Fibroblast of lung (primary cell): ENCODE measurements around the gene HAUS7. TPM values are rescaled to one million over a fixed set of nuclear protein-coding genes. Genes with fewer than 3 reads are reported as not detected.

Source experiments
- DNase-seq, 2 donors: peaks; one replicate each; pipeline versions ENCODE4 v3.0.0 to v3.0.0-alpha.2; 2010; ENCODE audit warnings: low read depth in 2 of 2
- H2AFZ ChIP-seq: 2 replicates; pipeline ENCODE4 v1.5.1; 2012; ENCODE audit warnings: low read length, control low read depth, inconsistent platforms
- H3K27ac ChIP-seq: 2 replicates; pipeline ENCODE4 v1.5.1; 2011; ENCODE audit warnings: low read length, control low read depth; ENCODE audit not compliant: insufficient read depth
- H3K27me3 ChIP-seq: 2 replicates; pipeline ENCODE4 v1.5.1; 2011; ENCODE audit warnings: mild to moderate bottlenecking, low read length; ENCODE audit not compliant: control insufficient read depth, insufficient read depth
- H3K36me3 ChIP-seq: 2 replicates; pipeline ENCODE4 v1.5.1; 2011; ENCODE audit warnings: low read length; ENCODE audit not compliant: control insufficient read depth, insufficient read depth
- H3K4me1 ChIP-seq: 2 replicates; pipeline ENCODE4 v1.5.1; 2011; ENCODE audit warnings: low read length; ENCODE audit not compliant: control insufficient read depth, insufficient read depth; ENCODE audit errors: extremely low read depth
- H3K4me2 ChIP-seq: 2 replicates; pipeline ENCODE4 v1.5.1; 2011; ENCODE audit warnings: low read length, control low read depth; ENCODE audit not compliant: insufficient read depth; ENCODE audit errors: extremely low read depth
- H3K4me3 ChIP-seq, 4 experiments: fragments of 200-600 bp in 1 of 4; sonication (generic) in 1 of 4; replicated peaks in 1 of 4; 2 replicates each; pipeline ENCODE4 v1.5.1; 2011 to 2016; ENCODE audit warnings: low read length in 4 of 4, low read depth in 3 of 4, mild to moderate bottlenecking in 3 of 4, control low read depth in 2 of 4, inconsistent platforms in 1 of 4, mixed read lengths in 1 of 4; ENCODE audit not compliant: insufficient read depth in 1 of 4; ENCODE audit errors: control extremely low read depth in 1 of 4
- H3K79me2 ChIP-seq: 2 replicates; pipeline ENCODE4 v1.5.1; 2012; ENCODE audit warnings: mild to moderate bottlenecking, low read length, inconsistent platforms; ENCODE audit not compliant: control insufficient read depth, insufficient read depth
- H3K9ac ChIP-seq: 2 replicates; pipeline ENCODE4 v1.5.1; 2011; ENCODE audit warnings: mild to moderate bottlenecking, low read length, control low read depth; ENCODE audit not compliant: insufficient read depth
- H3K9me3 ChIP-seq: 2 replicates; pipeline ENCODE4 v1.5.1; 2012; ENCODE audit warnings: low read depth, low read length; ENCODE audit not compliant: control insufficient read depth, insufficient read depth
- H4K20me1 ChIP-seq: 2 replicates; pipeline ENCODE4 v1.5.1; 2011; ENCODE audit warnings: low read length; ENCODE audit not compliant: control insufficient read depth, insufficient read depth; ENCODE audit errors: extremely low read depth
- EZH2 ChIP-seq: IDR thresholded peaks from 2 replicates; pipeline ENCODE4 v1.5.1; 2012; ENCODE audit warnings: low read length, control low read depth, mild to moderate bottlenecking; ENCODE audit errors: missing control alignments
- polyA plus RNA-seq, 2 donors: library from polyadenylated mRNA; depleted of rRNA in 1 of 2; stranded (reverse) in 1 of 2; unstranded in 1 of 2; fragments of >200 nt; gene quantifications; 2 replicates each; pipeline ENCODE4 v1.2.1, GENCODE V29; 2011 to 2012; ENCODE audit warnings: missing spikeins in 1 of 2
- total RNA-seq: library from RNA; depleted of rRNA; stranded (reverse); fragments of >200 nt; gene quantifications from 2 replicates; pipeline ENCODE4 v1.2.1, GENCODE V29; 2014
- TF ChIP-seq, protein P1 (sequence below), 2 donors: IDR thresholded peaks in 1 of 2; conservative IDR thresholded peaks in 1 of 2; 1 replicate in 1 of 2; 2 replicates in 1 of 2; pipeline ENCODE4 v1.5.1; 2011 to 2012; ENCODE audit warnings: low read length in 2 of 2, control low read depth in 1 of 2, inconsistent platforms in 1 of 2, low read depth in 1 of 2, mild to moderate bottlenecking in 1 of 2

The HAUS7 gene
- total and polyA plus RNA-seq, 2 donors (not counting 1 experiment from before 2014, with no cell fraction given): 7.3 to 10.4 TPM

DNA sequence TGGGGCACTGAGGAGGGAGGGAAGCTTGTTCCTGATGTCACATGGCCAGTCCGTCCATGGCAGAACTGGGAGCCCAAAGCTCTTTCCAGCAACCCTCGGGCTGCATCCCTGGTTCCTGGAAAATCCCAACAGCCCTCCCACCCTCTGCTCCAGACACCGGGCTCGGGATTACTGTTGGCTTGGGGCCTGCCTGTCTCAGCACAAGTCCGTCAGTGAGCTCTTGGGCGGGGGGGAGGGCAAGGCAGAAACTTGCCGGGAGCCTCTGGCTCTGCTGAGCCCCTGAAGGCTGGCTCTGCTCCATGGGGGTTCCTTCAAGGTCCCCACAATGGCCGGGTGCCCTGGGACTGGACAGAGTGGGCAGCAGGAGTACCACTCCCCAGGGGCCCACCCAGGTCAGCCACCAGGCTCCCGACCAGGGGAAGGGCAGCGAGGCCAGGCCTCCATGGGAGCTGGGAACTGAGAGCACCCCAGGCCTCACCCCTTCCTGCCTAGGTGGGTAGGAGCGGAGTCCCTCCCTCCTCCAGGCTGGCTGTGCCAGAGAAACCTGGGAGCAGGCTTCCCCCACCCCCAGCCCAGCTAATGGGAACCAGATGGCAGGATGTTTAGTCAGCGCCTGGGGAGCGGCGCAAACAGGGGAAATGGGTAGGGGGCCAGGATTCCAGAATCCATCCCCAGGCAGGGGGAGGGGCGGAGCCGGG, 6.4 kb upstream of the HAUS7 start:
- Histone ChIP-seq H3K4me2 (no peak overlapping the region), H3K4me1 (peaks cover 19% of the 10 kb centered on the region)
- peak; percentile 30 to 79 for DNase-seq

DNA sequence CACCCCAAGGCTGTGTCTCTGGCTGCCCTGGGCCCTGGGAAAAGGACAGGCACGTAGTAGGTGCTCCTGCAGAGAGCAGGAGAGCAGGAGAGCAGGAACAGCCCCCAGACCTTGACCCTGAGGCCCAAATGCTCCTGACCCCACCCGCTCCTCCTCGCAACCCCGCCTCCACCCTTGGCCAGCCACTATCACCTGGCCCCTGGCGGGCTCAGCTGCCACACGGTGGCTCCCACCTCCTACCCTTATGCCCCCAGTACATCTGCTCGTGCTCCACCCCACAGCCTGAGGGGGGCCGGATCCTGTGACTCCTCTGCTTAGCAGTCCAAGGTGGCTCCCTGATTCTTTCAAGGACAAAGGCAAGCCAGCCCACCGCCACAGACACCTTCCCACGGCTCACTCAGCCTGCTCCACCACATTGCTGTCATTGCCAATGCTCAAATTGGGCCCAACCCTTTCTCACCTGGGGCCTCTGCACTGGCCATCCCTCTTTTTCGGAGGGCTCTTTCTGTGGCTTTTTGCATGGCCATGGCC, 5.4 kb upstream of the HAUS7 start:
- no peak for TF ChIP-seq EZH2
- TF ChIP-seq, protein P1, sequence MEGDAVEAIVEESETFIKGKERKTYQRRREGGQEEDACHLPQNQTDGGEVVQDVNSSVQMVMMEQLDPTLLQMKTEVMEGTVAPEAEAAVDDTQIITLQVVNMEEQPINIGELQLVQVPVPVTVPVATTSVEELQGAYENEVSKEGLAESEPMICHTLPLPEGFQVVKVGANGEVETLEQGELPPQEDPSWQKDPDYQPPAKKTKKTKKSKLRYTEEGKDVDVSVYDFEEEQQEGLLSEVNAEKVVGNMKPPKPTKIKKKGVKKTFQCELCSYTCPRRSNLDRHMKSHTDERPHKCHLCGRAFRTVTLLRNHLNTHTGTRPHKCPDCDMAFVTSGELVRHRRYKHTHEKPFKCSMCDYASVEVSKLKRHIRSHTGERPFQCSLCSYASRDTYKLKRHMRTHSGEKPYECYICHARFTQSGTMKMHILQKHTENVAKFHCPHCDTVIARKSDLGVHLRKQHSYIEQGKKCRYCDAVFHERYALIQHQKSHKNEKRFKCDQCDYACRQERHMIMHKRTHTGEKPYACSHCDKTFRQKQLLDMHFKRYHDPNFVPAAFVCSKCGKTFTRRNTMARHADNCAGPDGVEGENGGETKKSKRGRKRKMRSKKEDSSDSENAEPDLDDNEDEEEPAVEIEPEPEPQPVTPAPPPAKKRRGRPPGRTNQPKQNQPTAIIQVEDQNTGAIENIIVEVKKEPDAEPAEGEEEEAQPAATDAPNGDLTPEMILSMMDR (conservative IDR thresholded peaks at IDR 0.05 in 1 of 2, IDR thresholded peaks at IDR 0.05 in 1 of 2; ENCODE audit: low read depth in 1 of 2, low read length in 2 of 2): no peak
- Histone ChIP-seq H3K4me3 (no peak overlapping the region), H2AFZ (no peak overlapping the region), H3K79me2 (no peaks in the 10 kb centered on the region), H3K9me3 (no peaks in the 10 kb centered on the region), H3K36me3 (no peaks in the 10 kb centered on the region), H3K4me2 (no peak overlapping the region), H3K9ac (no peak overlapping the region), H4K20me1 (no peaks in the 10 kb centered on the region), H3K27me3 (no peaks in the 10 kb centered on the region), H3K27ac (no peak overlapping the region), H3K4me1 (peaks cover 19% of the 10 kb centered on the region)
- DNase-seq: no peak

More for the DNA sequence above, 6.4 kb upstream of the HAUS7 start:
- Histone ChIP-seq H3K9me3 (no peaks in the 10 kb centered on the region), H4K20me1 (no peaks in the 10 kb centered on the region), H3K4me3 (no peak overlapping the region), H3K9ac (no peak overlapping the region), H3K27me3 (no peaks in the 10 kb centered on the region), H3K36me3 (no peaks in the 10 kb centered on the region), H3K79me2 (no peaks in the 10 kb centered on the region), H3K27ac (peak overlapping the region; percentile 17), H2AFZ (no peak overlapping the region)
- TF ChIP-seq, protein P1 (conservative IDR thresholded peaks at IDR 0.05 in 1 of 2, IDR thresholded peaks at IDR 0.05 in 1 of 2; ENCODE audit: low read depth in 1 of 2, low read length in 2 of 2): no peak
- no peak for TF ChIP-seq EZH2

- Histone ChIP-seq H3K4me2 (no peak overlapping the region), H3K27me3 (no peaks in the 10 kb centered on the region), H3K9ac (no peak overlapping the region), H3K27ac (no peak overlapping the region), H3K4me3 (peak overlapping the region in 1 of 4 experiments; percentile 14), H4K20me1 (no peaks in the 10 kb centered on the region), H2AFZ (no peak overlapping the region), H3K9me3 (no peaks in the 10 kb centered on the region), H3K79me2 (no peaks in the 10 kb centered on the region), H3K4me1 (peaks cover 19% of the 10 kb centered on the region), H3K36me3 (no peaks in the 10 kb centered on the region)
- no peak for TF ChIP-seq EZH2
- TF ChIP-seq, protein P1 (conservative IDR thresholded peaks at IDR 0.05 in 1 of 2, IDR thresholded peaks at IDR 0.05 in 1 of 2; ENCODE audit: low read depth in 1 of 2, low read length in 2 of 2): no peak
- DNase-seq: no peak
Observed at GRCh38 chrX:153475271-153475670, 4.9 kb upstream of the HAUS7 start.
